Measurements from ENCODE around the gene KRT6A. TPM values are rescaled to one million over a fixed set of nuclear protein-coding genes. Genes with fewer than 3 reads are reported as not detected.

Gene KRT6A
- total and polyA plus RNA-seq, 4 donors, result 0.02 to 0.05 TPM; not detected in 2

- Histone ChIP-seq H3K27me3 (ENCODE audit: control insufficient read depth in 4 of 4, insufficient read depth in 4 of 4, low read length in 3 of 4) (peaks cover 0 to 9% (median 0%) of the 10 kb centered on the region in 4 donors), H3K4me3 (ENCODE audit: low read depth in 1 of 3, low read length in 3 of 3) (no peak overlapping the region), H3K36me3 (ENCODE audit: control insufficient read depth in 4 of 4, insufficient read depth in 3 of 4, low read depth in 1 of 4, low read length in 3 of 4) (no peaks in the 10 kb centered on the region), H3K9me3 (ENCODE audit: control insufficient read depth in 4 of 4, low read length in 3 of 4) (no peaks in the 10 kb centered on the region), H3K4me1 (ENCODE audit: control insufficient read depth in 4 of 4, insufficient read depth in 4 of 4, low read length in 3 of 4) (no peaks in the 10 kb centered on the region), H3K27ac (ENCODE audit: low read depth in 1 of 2, low read length in 2 of 2) (no peak overlapping the region), H3K9ac (ENCODE audit: low read depth in 1 of 2, low read length in 2 of 2) (no peak overlapping the region)
- no peak for DNase-seq (ENCODE audit: low spot score)
- 75% methylated on average over 2 of the region's 2 CpGs for WGBS
- TF ChIP-seq SP1 (IDR thresholded peaks at IDR 0.05), result no peak
- no peak for TF ChIP-seq HNF4A (conservative IDR thresholded peaks at IDR 0.05)
- no peak for TF ChIP-seq FOXA1 (IDR thresholded peaks at IDR 0.05)
- no peak for TF ChIP-seq ZBTB33 (IDR thresholded peaks at IDR 0.05)
- TF ChIP-seq EGR1 (IDR thresholded peaks at IDR 0.05; ENCODE audit: low read depth in 2 of 2), result no peak
Observed at GRCh38 chr12:52496054-52496453, 3.0 kb upstream of the KRT6A start.

GRCh38 chr12:52495389-52495788, 2.3 kb upstream of the KRT6A start:
- no peaks in the 10 kb centered on the region for H3K4me1 ChIP-seq (ENCODE audit: control insufficient read depth in 4 of 4, insufficient read depth in 4 of 4, low read length in 3 of 4)
- no peak overlapping the region for H3K4me3 ChIP-seq (ENCODE audit: low read depth in 1 of 3, low read length in 3 of 3)
- TF ChIP-seq RXRA (IDR thresholded peaks at IDR 0.05) (no peak), ZBTB33 (IDR thresholded peaks at IDR 0.05) (no peak), NR2F2 (IDR thresholded peaks at IDR 0.05) (no peak), JUND (IDR thresholded peaks at IDR 0.05) (no peak), SP1 (IDR thresholded peaks at IDR 0.05) (no peak), REST (IDR thresholded peaks at IDR 0.05) (no peak), FOXA2 (IDR thresholded peaks at IDR 0.05) (no peak), RAD21 (IDR thresholded peaks at IDR 0.05) (no peak), EGR1 (IDR thresholded peaks at IDR 0.05; ENCODE audit: low read depth in 2 of 2) (no peak), YY1 (IDR thresholded peaks at IDR 0.05) (no peak), HNF4G (IDR thresholded peaks at IDR 0.05) (no peak), CTCF (IDR thresholded peaks at IDR 0.05; ENCODE audit: low read depth, low read length, missing input control) (no peak), TAF1 (conservative IDR thresholded peaks at IDR 0.05) (no peak), FOXA1 (IDR thresholded peaks at IDR 0.05) (no peak), HNF4A (conservative IDR thresholded peaks at IDR 0.05) (no peak), MAX (IDR thresholded peaks at IDR 0.05) (no peak), GABPA (IDR thresholded peaks at IDR 0.05 in 1 of 2, conservative IDR thresholded peaks at IDR 0.05 in 1 of 2) (no peak), ATF3 (IDR thresholded peaks at IDR 0.05) (no peak)
- 40% methylated on average over 3 of the region's 3 CpGs for WGBS
- H3K9me3 ChIP-seq (ENCODE audit: control insufficient read depth in 4 of 4, low read length in 3 of 4), result no peaks in the 10 kb centered on the region
- peaks cover 0 to 6% (median 0%) of the 10 kb centered on the region in 4 donors for H3K27me3 ChIP-seq (ENCODE audit: control insufficient read depth in 4 of 4, insufficient read depth in 4 of 4, low read length in 3 of 4)
- H3K36me3 ChIP-seq (ENCODE audit: control insufficient read depth in 4 of 4, insufficient read depth in 3 of 4, low read depth in 1 of 4, low read length in 3 of 4), result no peaks in the 10 kb centered on the region
- no peak for DNase-seq (ENCODE audit: low spot score)
- no peak overlapping the region for H3K27ac ChIP-seq (ENCODE audit: low read depth in 1 of 2, low read length in 2 of 2)
- H3K9ac ChIP-seq (ENCODE audit: low read depth in 1 of 2, low read length in 2 of 2), result no peak overlapping the region
